BE2C (cell line): Measurements from ENCODE around the gene CCDC14.
"Not testable (repeated sequence)": the region's sequence is repeated elsewhere in the genome, so short reads cannot be mapped to it uniquely, and the experiment has no call there.

Experiments used
- DNase-seq: peaks from one replicate; pipeline ENCODE4 v3.0.0-alpha.2; 2020
- H3K27me3 ChIP-seq: fragments of 250-450 bp; sonication (Bioruptor Pico); 2 replicates; pipeline ENCODE4 v1.5.1; 2020; ENCODE audit warnings: mild to moderate bottlenecking
- H3K36me3 ChIP-seq: fragments of 250-450 bp; sonication (Bioruptor Pico); 2 replicates; pipeline ENCODE4 v1.5.1; 2020; ENCODE audit warnings: mild to moderate bottlenecking
- H3K4me1 ChIP-seq: fragments of 250-450 bp; sonication (Bioruptor Pico); 2 replicates; pipeline ENCODE4 v1.5.1; 2020
- H3K4me3 ChIP-seq: 2 replicates; pipeline ENCODE4 v1.5.1; 2011; ENCODE audit warnings: low read depth, low read length
- H3K9me3 ChIP-seq: fragments of 250-450 bp; sonication (Bioruptor Pico); 2 replicates; pipeline ENCODE4 v1.5.1; 2020
- TF ChIP-seq, protein P1 (sequence below): IDR thresholded peaks from 2 replicates; pipeline ENCODE4 v1.5.1; 2012; ENCODE audit warnings: mild to moderate bottlenecking, low read depth, low read length

The CCDC14 gene

DNA sequence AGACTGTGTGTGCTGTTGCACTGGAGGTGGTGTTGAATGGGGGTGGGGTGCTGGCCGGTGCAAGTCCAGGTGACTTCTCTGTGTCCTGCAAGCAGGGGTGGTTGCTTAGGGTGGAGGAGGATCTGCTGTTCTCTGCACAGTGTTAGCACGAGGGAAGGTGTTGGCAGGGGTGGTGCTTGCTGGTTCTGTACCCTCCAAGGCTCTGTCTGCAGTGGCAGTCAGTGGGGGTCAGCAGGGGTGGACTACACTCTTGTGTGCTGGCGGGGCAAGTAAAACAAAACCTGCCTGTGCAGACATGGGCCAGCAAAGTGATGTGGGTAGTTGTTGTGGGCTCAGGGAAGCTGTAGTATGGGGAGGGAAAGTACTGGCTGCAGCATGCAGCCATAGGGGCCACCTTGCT, 25.4 kb upstream of the CCDC14 start:
- TF ChIP-seq, protein P1, sequence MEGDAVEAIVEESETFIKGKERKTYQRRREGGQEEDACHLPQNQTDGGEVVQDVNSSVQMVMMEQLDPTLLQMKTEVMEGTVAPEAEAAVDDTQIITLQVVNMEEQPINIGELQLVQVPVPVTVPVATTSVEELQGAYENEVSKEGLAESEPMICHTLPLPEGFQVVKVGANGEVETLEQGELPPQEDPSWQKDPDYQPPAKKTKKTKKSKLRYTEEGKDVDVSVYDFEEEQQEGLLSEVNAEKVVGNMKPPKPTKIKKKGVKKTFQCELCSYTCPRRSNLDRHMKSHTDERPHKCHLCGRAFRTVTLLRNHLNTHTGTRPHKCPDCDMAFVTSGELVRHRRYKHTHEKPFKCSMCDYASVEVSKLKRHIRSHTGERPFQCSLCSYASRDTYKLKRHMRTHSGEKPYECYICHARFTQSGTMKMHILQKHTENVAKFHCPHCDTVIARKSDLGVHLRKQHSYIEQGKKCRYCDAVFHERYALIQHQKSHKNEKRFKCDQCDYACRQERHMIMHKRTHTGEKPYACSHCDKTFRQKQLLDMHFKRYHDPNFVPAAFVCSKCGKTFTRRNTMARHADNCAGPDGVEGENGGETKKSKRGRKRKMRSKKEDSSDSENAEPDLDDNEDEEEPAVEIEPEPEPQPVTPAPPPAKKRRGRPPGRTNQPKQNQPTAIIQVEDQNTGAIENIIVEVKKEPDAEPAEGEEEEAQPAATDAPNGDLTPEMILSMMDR = no peak

DNA sequence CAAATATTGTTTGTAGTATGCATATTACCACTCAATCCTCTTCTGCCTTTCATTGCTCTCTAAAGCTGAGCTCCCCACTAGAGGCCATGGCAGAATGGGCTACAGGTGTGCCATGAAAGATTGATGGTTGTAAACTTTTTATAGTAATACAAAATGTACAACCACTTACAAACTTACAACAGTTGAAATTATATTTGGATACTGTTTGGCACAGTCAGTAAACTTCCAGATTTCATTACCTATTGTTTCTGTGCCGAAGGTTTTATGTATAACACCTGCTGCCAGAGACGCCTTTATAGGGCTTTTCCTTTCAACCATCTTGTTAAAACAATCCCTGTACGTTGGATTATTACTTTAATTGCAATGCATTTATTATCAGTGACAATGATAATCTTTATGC, 23.9 kb upstream of the CCDC14 start:
- TF ChIP-seq, protein P1 = no peak
- Histone ChIP-seq H3K36me3 (no peaks in the 10 kb centered on the region), H3K9me3 (no peaks in the 10 kb centered on the region), H3K4me1 (no peaks in the 10 kb centered on the region), H3K4me3 (no peak overlapping the region), H3K27me3 (no peaks in the 10 kb centered on the region; the same call in 1 of the 2 replicates)
- no peak for DNase-seq

More for the DNA sequence above, 25.4 kb upstream of the CCDC14 start:
- Histone ChIP-seq H3K4me1 (no peaks in the 10 kb centered on the region), H3K36me3 (no peaks in the 10 kb centered on the region), H3K9me3 (no peaks in the 10 kb centered on the region), H3K27me3 (no peaks in the 10 kb centered on the region; the same call in 1 of the 2 replicates), H3K4me3 (no peak overlapping the region)
- DNase-seq = no peak

DNA sequence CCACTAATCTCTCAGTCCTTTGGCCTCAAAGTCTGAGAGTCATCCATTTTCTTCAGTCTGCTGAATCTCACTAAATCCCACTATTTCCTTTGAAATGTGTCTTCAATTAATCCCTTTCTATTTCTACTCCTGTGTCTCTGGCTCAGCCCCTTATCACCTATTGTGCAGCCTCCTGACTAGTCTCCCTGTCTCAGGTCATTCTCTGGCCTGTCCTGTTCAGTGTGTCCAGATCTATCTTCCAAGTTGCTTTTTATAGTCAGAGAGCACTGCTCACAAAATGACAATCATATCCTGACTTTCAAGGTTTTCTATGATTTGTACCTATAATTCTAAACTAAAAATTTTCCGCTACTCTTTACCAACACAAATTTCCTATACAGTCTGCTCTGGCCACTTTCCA, 23.3 kb upstream of the CCDC14 start:
- no peaks in the 10 kb centered on the region; the same call in 1 of the 2 replicates for H3K27me3 ChIP-seq
- TF ChIP-seq, protein P1 = no peak

DNA sequence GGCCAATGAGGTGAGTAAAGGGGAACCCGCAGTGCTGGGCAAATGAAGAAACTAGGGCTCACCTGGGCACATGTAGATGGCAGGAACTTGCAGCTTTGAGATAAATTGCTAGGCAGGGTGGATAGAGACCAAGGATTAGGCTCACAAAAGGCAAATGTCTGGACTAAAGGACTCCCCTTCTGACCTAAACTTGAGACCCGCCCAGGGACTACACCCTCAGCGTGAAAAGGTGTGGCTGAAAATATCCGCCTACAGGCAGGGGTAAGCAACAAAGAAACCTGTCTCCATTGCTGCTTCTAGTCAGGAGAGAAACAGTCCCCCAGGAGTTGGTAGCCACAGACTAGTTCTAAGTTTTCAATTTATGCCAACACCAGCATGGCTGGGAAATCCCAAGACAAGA, 20.3 kb upstream of the CCDC14 start:
- not testable (repeated sequence) for H3K36me3 ChIP-seq, DNase-seq, H3K27me3 ChIP-seq, H3K4me1 ChIP-seq, H3K4me3 ChIP-seq, H3K9me3 ChIP-seq

More for the DNA sequence above, 23.3 kb upstream of the CCDC14 start:
- H3K36me3 ChIP-seq = no peaks in the 10 kb centered on the region
- no peak for DNase-seq
- H3K4me3 ChIP-seq = no peak overlapping the region
- H3K4me1 ChIP-seq = no peaks in the 10 kb centered on the region
- H3K9me3 ChIP-seq = no peaks in the 10 kb centered on the region

DNA sequence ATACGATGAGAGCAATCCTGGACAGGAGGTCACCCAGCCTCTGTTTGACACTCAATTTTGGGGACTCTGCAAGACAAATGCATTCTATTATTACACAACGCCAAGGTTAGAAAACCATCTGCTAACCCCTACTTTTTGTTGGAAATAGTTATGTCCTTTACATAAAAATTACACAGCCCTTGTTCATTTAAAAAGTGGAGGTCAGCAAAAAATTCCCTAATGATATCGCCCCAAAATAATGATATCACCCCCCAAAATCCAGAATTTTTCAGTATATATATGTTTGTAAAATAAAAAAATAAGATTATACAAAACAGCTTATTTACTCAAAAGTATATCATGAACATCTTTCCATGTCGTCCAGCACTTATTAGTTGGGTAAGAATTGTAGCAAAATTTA, 19.5 kb upstream of the CCDC14 start:
- no peaks in the 10 kb centered on the region for H3K36me3 ChIP-seq
- no peaks in the 10 kb centered on the region for H3K9me3 ChIP-seq
- H3K4me3 ChIP-seq = peak overlapping the region; percentile 86
- no peaks in the 10 kb centered on the region for H3K4me1 ChIP-seq
- DNase-seq = no peak
- TF ChIP-seq, protein P1 = no peak
- no peaks in the 10 kb centered on the region; the same call in 1 of the 2 replicates for H3K27me3 ChIP-seq

DNA sequence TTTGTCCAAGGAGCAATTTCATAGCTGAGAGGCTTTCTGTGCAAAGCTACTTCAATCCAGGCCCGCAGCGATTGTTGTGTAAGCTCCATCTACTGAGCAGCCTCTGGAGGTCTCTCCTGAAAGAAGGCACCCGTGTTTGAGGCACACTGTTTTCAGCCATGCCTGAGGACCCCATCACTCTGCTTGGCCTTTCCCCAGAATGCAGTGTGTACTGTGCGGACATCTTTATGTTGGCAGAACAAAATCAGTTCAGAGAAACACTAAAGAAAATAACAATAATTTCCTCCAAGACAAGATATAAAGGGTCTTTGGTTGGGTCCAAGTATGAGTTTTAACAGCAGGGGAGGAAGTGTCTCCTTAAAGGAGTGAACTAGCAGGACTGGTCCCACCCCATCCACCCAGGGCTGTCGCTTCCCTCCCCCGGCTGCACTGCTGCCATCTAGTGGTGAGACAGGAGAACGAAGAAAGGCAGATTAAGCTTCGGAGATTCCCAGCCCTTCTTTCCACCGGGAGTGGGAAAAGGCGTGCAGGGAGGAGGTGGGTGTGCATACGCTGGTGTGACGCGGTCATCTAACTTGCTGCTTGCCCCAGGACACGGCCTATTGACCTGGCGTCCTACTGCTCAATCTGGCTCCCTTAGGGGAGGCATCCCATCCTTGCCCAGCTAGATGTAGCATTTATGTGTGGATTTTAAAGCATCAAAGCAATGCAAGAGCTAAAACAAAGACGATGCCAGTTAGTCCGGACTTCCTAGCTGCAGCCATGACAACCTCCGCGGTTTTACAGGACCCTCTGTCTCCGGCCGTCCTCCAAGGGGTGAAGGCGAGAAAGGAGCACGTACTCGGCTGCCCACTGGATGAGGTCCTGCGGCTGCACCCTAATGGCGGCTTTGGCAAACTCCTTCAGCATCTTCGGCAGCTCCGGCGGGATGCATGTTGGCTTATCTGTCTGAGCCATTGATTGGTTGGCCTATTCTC, 18.8 kb upstream of the CCDC14 start:
- not testable (repeated sequence) for H3K36me3 ChIP-seq, H3K9me3 ChIP-seq, H3K27me3 ChIP-seq, H3K4me1 ChIP-seq
- DNase-seq = peak; percentile 68
- peak overlapping the region; percentile 86 for H3K4me3 ChIP-seq
- TF ChIP-seq, protein P1 = peak; percentile 69

DNA sequence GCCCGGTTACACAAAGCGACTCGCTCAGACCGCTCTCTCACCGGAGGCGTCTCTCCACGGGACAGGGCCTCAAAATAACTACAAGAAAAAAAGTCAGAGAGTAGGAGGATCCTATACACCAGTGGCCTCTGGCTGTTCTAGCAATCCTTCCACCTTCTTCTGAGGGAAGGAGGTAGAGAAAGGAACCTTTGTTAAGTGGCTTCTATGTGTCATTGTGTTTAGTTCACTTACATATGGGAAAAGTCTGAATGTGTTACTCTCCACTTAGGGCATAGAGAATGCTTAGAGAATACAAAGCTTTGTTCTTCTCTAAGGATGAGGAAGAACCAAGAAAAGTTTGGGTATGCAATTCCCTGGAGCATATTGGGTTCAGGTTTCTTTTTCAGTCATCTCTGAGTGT, 15.9 kb upstream of the CCDC14 start:
- H3K36me3 ChIP-seq, H3K4me3 ChIP-seq, DNase-seq: not testable (repeated sequence)

DNA sequence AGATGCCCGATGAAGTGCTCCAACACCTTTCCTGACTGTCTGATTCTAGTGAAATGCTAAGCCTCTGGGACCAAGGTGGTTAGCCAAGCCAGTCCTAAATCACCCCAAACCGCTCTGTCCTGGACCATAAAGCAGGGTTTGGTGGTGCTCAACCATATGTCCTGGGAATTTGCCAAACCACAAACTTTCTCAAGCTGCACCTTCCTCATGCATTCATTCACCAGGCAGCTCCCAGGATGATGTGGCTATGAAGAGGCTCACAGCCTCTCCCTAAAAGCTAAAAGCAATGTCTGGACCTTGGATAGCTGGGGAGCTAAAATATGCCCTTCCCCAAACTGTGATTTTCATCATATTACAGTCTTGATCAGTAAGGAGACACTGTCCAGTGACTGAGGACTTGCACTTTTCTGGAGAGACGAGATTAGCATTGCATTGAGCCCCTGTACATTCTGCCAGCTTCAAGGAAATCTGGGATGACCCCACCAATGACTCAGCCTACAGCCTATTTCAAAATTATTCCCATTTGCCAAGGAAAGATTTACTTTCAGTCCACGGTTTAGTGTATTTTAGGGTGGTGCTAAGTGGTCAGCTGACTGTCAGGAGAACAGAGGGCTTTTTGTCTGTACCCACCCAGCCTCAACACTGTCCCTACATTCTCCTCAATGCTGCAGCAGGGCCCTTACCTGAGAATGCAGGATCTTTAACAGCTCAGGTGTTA, 15.3 kb upstream of the CCDC14 start:
- H3K4me1 ChIP-seq, H3K27me3 ChIP-seq, H3K36me3 ChIP-seq, H3K9me3 ChIP-seq, H3K4me3 ChIP-seq, DNase-seq: not testable (repeated sequence)

More for the DNA sequence above, 15.9 kb upstream of the CCDC14 start:
- H3K27me3 ChIP-seq, H3K9me3 ChIP-seq, H3K4me1 ChIP-seq: not testable (repeated sequence)

DNA sequence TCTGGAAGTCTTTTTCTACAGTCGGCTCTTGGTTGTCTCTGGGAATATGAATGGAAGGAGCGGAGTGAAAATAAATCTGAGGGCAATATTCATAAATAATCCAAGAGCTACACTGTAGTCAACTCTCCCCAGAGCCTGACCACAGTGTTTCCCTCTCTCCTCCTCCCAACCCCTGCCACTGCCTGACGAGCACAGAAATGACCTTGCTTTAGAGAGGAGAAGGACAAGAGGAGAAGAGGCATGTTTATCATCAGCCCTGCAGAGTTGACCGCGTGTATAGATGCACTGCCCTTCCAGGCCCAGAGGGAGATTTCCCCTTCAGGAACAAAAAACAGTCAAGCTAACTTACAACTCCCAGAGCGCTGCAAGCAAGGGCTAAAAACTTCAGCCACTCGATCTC, 14.0 kb upstream of the CCDC14 start:
- H3K9me3 ChIP-seq, H3K36me3 ChIP-seq, DNase-seq, H3K4me1 ChIP-seq, H3K27me3 ChIP-seq, H3K4me3 ChIP-seq: not testable (repeated sequence)
